HUES6 (cell line): ENCODE measurements around the gene PLXNA4.
"Not testable (repeated sequence)": the region's sequence is repeated elsewhere in the genome, so short reads cannot be mapped to it uniquely, and the experiment has no call there.

Experiments used
- H3K27ac ChIP-seq: 2 replicates; pipeline ENCODE4 v1.7.0; 2013; ENCODE audit warnings: low read depth, mild to moderate bottlenecking, low read length, inconsistent platforms
- H3K27me3 ChIP-seq: 2 replicates; pipeline ENCODE4 v1.6.1; 2013; ENCODE audit warnings: low read length; ENCODE audit not compliant: control insufficient read depth, insufficient read depth
- H3K36me3 ChIP-seq: 2 replicates; pipeline ENCODE4 v1.6.1; 2013; ENCODE audit warnings: low read length; ENCODE audit not compliant: control insufficient read depth, insufficient read depth
- H3K4me1 ChIP-seq: 2 replicates; pipeline ENCODE4 v1.6.1; 2013; ENCODE audit warnings: low read length; ENCODE audit not compliant: control insufficient read depth, insufficient read depth
- H3K4me3 ChIP-seq: 2 replicates; pipeline ENCODE4 v1.5.1; 2013; ENCODE audit warnings: low read depth, low read length
- H3K9ac ChIP-seq: one replicate; pipeline ENCODE4 v1.6.1; 2013; ENCODE audit warnings: mild to moderate bottlenecking, low read length
- H3K9me3 ChIP-seq: 2 replicates; pipeline ENCODE4 v1.6.1; 2013; ENCODE audit warnings: low read depth, low read length; ENCODE audit not compliant: control insufficient read depth, insufficient read depth

The PLXNA4 gene

DNA sequence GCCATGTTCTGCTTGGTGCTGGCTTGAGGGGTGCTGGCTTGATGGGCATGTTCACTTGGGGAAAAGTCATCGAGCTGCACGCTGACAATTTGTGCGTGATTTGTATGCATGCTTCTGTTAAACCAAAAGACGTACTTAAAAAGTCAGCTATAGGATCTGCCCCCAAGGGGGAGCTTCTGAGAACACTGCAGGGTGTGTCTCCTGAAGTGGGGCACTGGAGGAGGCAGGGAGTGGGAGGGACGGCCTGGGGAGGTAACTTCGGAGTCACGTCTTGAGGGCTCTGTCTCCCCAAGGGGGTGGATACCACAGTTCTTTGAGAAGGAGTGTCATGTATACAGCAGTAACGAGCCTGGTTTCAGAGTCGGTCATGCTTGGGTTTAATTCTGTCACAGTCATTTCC is 406.5 kb downstream of the PLXNA4 start:
- no peak overlapping the region for H3K4me3 ChIP-seq
- H3K27me3 ChIP-seq: no peaks in the 10 kb centered on the region
- H3K27ac ChIP-seq: no peak overlapping the region
- no peak overlapping the region for H3K9ac ChIP-seq
- H3K36me3 ChIP-seq: no peaks in the 10 kb centered on the region
- no peaks in the 10 kb centered on the region for H3K4me1 ChIP-seq
- H3K9me3 ChIP-seq: no peaks in the 10 kb centered on the region

DNA sequence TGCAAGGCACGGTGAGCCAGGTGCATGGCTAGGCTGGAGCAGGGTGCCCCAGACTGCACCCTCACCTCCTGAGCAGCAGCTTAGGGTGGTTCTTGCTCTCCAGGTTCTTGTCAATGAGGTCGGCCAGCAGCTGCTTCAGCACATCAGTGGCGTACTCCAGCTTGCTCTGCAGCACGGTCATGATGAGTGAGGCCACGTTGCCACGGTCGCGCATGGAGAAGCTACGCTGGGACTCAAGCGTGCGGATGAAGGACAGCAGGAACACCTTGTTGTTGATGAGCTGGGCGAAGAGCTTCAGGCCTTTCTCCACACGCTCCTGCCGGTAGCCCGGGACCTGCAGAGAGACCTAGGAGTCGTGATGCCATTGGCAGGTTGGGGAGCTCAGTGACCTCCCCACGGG is 408.0 kb downstream of the PLXNA4 start:
- no peak overlapping the region for H3K27ac ChIP-seq
- H3K27me3 ChIP-seq: no peaks in the 10 kb centered on the region
- no peaks in the 10 kb centered on the region for H3K4me1 ChIP-seq
- no peaks in the 10 kb centered on the region for H3K9me3 ChIP-seq
- H3K36me3 ChIP-seq: no peaks in the 10 kb centered on the region
- H3K4me3 ChIP-seq: no peak overlapping the region
- no peak overlapping the region for H3K9ac ChIP-seq

DNA sequence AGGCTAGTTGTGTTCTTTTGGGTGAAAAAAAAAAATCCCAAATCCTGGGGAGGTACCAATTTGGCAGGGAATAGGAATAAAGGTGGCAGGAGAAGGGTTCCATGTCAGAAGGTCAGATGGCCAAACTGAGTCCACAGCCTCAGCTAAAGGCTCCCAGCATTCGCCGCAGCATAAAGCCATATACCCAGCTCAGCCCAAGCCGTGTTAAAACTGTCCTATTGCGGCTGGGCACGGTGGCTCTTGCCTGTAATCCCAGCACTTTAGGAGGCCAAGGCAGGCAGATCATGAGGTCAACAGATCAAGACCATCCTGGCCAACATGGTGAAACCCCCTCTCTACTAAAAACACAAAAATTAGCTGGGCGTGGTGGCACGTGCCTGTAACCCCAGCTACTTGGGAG is 410.6 kb downstream of the PLXNA4 start:
- H3K4me1 ChIP-seq: peaks cover 11% of the 10 kb centered on the region
- not testable (repeated sequence) for H3K4me3 ChIP-seq, H3K9ac ChIP-seq, H3K27ac ChIP-seq, H3K9me3 ChIP-seq, H3K27me3 ChIP-seq, H3K36me3 ChIP-seq

DNA sequence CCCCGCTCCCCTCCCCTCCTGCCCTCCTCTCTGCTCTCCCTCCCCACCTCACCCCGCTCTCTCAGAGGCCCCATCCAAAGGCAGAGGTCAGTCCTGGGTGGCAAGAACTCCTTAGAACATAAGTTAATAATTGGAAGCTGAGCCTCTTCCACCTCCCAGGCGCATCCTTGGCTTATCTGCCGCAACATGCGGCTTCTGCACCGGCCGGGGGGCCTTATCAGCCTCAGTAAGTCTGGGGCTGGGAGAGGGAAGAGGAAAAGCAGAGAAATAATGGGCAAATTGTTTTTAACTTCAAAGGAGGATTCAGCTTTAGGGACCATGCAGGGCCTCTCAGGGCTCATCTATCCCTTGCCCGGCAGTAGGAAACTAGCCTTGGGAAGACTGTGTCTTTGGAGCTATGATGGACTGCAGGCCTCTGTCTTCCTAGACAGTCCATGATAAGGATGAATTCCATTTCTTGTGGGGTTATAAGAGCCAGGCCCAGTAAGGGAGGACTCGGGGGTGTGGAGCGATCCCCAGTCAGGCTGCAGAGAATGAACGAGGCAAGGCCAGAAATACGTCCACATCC is 411.6 kb downstream of the PLXNA4 start:
- Histone ChIP-seq H3K9ac (no peak overlapping the region), H3K4me1 (peaks cover 11% of the 10 kb centered on the region), H3K4me3 (no peak overlapping the region), H3K9me3 (no peaks in the 10 kb centered on the region), H3K27ac (no peak overlapping the region), H3K27me3 (no peaks in the 10 kb centered on the region), H3K36me3 (no peaks in the 10 kb centered on the region)

DNA sequence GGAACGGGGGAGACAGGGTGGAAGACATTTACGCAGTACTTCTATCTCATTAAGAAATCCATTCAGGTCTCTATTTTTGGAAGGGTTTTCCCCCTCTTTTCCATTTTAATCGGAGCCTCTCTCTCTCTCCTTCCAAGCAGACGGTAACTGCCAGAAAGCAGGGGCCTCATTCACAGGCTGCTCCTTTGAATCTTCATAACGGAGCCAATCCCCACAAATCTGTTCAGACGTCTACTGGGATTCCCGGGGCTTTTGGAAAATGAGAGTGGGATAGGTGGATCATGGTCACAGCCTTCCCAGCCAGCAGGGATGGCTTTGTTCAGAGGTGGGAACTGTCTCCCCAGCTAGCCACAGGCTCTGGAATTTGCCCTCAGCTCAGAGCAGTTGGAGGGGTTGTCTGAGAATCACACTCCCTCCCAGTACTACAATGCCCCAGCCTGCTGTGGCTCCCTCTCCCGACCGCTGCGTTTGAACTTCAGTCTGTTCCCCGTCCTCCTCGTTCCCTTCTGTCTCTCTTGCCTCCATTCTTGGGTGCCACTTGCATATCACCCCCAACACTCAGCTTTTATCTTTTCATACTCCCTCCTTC is 413.6 kb downstream of the PLXNA4 start:
- Histone ChIP-seq H3K27me3 (no peaks in the 10 kb centered on the region), H3K4me1 (peaks cover 11% of the 10 kb centered on the region), H3K9me3 (no peaks in the 10 kb centered on the region), H3K27ac (no peak overlapping the region), H3K4me3 (no peak overlapping the region), H3K36me3 (no peaks in the 10 kb centered on the region), H3K9ac (no peak overlapping the region)

DNA sequence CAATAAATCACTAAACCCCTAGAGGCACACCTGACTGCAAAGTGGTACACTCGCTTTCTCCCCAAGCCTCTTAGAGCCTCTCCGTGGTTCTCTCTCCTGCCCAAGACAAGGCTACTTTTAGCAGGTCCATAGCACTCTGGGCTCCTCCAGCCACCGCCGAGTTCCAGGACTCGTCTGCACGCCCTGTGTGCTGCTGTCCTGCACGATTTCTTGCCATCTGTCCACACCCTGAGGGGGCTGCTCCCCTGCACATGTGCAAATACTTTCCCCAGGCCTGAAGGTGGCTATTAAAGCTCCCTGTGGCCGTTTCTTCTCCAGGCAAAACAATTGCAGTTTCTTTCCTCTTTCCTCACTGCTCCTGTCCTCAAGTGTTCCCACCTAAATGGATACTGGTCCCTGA is 414.3 kb downstream of the PLXNA4 start:
- Histone ChIP-seq H3K27ac (no peak overlapping the region), H3K4me3 (no peak overlapping the region), H3K27me3 (no peaks in the 10 kb centered on the region), H3K36me3 (no peaks in the 10 kb centered on the region), H3K9ac (no peak overlapping the region), H3K9me3 (no peaks in the 10 kb centered on the region), H3K4me1 (peaks cover 11% of the 10 kb centered on the region)

DNA sequence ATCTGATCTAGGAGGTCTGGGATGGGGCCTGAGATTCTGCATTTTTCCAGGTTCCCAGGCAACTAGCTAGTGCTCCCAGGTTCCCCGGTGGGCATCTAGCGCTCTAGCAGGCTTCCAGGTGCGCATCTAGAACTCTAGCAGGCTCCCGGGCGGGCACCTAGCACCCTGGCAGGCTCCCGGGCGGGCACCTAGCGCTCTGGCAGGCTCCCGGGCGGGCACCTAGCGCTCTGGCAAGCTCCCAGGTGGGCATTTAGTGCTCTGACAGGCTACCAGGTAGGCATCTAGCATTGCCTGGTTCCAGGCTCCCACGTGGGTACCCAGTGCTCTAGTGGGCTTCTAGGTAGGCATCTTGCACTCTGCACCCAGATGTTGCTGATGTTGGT is 414.7 kb downstream of the PLXNA4 start:
- H3K4me1 ChIP-seq: peaks cover 11% of the 10 kb centered on the region
- no peak overlapping the region for H3K9ac ChIP-seq
- no peaks in the 10 kb centered on the region for H3K27me3 ChIP-seq
- no peak overlapping the region for H3K27ac ChIP-seq
- no peaks in the 10 kb centered on the region for H3K36me3 ChIP-seq
- no peak overlapping the region for H3K4me3 ChIP-seq
- no peaks in the 10 kb centered on the region for H3K9me3 ChIP-seq

DNA sequence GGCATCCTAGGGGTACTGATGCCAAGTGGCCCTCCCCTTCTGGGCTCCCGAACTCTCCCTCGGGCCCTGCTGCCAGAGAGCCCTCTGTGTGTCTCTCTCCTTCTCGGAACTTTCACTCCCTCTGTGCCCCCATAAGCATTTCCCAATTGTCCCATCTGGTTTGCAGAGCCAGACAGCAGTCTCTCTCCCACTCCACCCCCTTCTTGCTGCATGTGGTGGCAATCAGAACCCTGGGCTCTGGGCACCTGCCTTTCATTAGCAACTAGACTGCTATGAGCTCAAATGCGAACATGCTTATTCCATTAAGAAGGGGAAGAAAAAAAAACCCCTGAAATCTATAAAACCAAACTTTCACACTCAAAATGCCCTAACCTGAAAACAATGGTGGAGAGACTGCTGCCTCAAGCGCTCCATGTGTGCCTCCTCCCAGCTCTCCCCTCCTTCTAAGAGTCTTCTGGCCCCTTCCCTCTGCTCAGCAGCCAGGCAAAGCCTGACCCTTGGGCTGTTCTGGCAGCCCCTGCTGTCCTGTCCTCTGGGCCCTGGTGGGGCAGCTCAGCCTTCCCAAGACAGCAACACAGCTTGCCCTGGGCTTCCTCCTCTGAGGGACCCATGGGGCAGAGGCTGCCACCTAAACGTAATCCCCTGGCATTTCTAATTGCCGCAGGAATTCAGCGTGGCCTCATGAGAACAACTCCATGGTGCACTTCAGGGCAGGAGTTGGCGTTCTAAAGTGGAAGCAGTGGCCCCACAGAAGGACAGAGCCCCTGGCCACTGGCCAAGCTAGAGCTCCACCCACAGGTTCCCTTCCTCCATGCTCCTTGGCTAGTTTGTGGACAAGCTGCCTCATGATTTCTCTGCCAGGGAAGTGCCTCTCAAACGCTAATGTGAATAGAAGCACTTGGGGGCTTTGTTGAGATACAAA is 415.4 kb downstream of the PLXNA4 start:
- Histone ChIP-seq H3K27me3 (no peaks in the 10 kb centered on the region), H3K9ac (no peak overlapping the region), H3K9me3 (no peaks in the 10 kb centered on the region), H3K27ac (no peak overlapping the region), H3K4me3 (no peak overlapping the region), H3K4me1 (peaks cover 11% of the 10 kb centered on the region), H3K36me3 (no peaks in the 10 kb centered on the region)

DNA sequence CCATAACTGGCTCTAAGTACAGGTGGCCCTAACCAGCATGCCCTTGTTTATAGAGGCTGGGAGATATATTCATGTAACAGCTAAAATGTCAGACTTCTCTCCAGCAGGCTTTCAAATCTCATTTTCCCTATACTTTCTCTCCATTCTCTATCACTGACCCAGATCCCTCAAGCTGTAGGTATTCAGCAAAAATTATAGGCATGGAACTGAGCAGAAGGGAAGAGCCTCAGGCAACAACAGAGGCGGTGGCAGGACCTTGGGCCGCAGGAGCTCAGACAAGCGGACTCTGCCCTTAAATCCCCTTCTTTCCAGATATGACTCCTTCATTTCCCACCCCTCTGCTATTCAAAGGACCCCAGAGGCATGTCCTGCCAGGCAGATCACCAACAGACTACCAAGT is 417.4 kb downstream of the PLXNA4 start:
- H3K4me3 ChIP-seq: no peak overlapping the region
- no peaks in the 10 kb centered on the region for H3K27me3 ChIP-seq
- no peak overlapping the region for H3K27ac ChIP-seq
- H3K9me3 ChIP-seq: no peaks in the 10 kb centered on the region
- no peak overlapping the region for H3K9ac ChIP-seq
- H3K4me1 ChIP-seq: peaks cover 21% of the 10 kb centered on the region
- no peaks in the 10 kb centered on the region for H3K36me3 ChIP-seq

DNA sequence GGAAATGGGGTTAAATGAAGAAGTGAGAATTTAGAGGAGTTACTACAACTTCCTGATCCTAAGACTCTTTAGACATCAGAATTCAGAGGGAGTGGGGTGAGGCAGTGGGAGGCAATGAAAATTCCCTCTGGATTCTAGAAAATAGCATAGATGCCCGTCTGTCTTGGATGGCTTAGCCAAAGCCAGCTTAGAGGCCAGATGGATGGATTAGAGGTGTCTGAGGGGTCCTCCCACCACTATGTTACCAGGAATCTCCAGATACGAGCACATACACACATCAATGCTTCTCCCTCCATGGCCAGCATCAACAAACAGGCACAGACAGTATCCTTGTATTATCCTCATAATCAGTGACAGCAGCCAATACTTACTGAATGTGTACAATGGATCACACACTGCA is 418.1 kb downstream of the PLXNA4 start:
- no peak overlapping the region for H3K4me3 ChIP-seq
- no peaks in the 10 kb centered on the region for H3K9me3 ChIP-seq
- no peaks in the 10 kb centered on the region for H3K27me3 ChIP-seq
- H3K27ac ChIP-seq: no peak overlapping the region
- H3K36me3 ChIP-seq: no peaks in the 10 kb centered on the region
- H3K9ac ChIP-seq: no peak overlapping the region
- peaks cover 21% of the 10 kb centered on the region for H3K4me1 ChIP-seq

DNA sequence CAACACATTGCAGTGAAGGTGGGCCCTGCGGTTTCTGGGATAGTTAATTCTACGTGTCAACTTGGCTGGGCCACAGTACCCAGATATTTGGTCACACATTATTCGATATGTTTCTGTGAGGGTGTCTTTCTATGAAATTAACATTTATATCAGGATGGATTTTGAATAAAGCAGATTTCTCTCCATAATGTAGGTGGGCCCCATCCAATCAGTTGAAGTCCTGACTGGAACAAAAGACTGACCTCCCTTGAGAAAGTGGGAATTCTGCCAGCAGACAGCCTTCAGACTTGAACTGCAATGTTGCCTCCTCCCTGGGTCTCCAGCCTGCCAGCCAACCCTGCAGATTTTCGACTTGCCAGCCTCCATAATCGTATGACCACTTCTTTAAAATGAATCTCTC is 420.6 kb downstream of the PLXNA4 start:
- H3K27me3 ChIP-seq: peaks cover 4% of the 10 kb centered on the region; the same call in 1 of the 2 replicates
- H3K36me3 ChIP-seq: no peaks in the 10 kb centered on the region
- no peaks in the 10 kb centered on the region for H3K9me3 ChIP-seq
- no peak overlapping the region for H3K4me3 ChIP-seq
- no peak overlapping the region for H3K9ac ChIP-seq
- H3K27ac ChIP-seq: no peak overlapping the region
- H3K4me1 ChIP-seq: peaks cover 10% of the 10 kb centered on the region
